HepG2 (cell line): ENCODE data around the gene EPS8L3. TPM values are rescaled to one million over a fixed set of nuclear protein-coding genes. Genes with fewer than 3 reads are reported as not detected.

Experiments used
- ATF2 ChIP-seq: sonication (generic); formaldehyde crosslinking; IDR thresholded peaks from 2 replicates; pipeline ENCODE4 v1.4.0; 2020; ENCODE audit warnings: missing genetic modification reagents
- BCLAF1 ChIP-seq: fragments of 450-650 bp; IDR thresholded peaks from 2 replicates; pipeline ENCODE4 v1.6.1; 2017; ENCODE audit warnings: mild to moderate bottlenecking
- GABPB1 ChIP-seq: IDR thresholded peaks from 2 replicates; pipeline ENCODE4 v1.6.1; 2016; ENCODE audit warnings: mild to moderate bottlenecking, missing genetic modification reagents, moderate library complexity, missing compliant biosample characterization
- HIC2 ChIP-seq: sonication (generic); formaldehyde crosslinking; IDR thresholded peaks from 2 replicates; pipeline ENCODE4 v1.9.0; 2022; ENCODE audit warnings: low read depth, missing genetic modification reagents
- HMG20B ChIP-seq: conservative IDR thresholded peaks from 2 replicates; pipeline ENCODE4 v1.6.1; 2016; ENCODE audit warnings: missing genetic modification reagents, missing compliant biosample characterization
- PRDM10 ChIP-seq: sonication (generic); formaldehyde crosslinking; IDR thresholded peaks from 2 replicates; pipeline ENCODE4 v1.4.0; 2020; ENCODE audit warnings: low read depth, missing genetic modification reagents
- RBM39 ChIP-seq: fragments of 200-400 bp; formaldehyde crosslinking; IDR thresholded peaks from one replicate; pipeline ENCODE4 v1.6.1; 2018; ENCODE audit warnings: antibody characterized with exemption, mild to moderate bottlenecking, low read depth, low read length; ENCODE audit not compliant: poor library complexity, severe bottlenecking
- YEATS4 ChIP-seq: sonication (generic); formaldehyde crosslinking; IDR thresholded peaks from 2 replicates; pipeline ENCODE4 v1.4.0; 2020; ENCODE audit warnings: missing genetic modification reagents, borderline replicate concordance
- ZFP90 ChIP-seq: sonication (generic); formaldehyde crosslinking; IDR thresholded peaks from 2 replicates; pipeline ENCODE4 v1.8.0; 2022; ENCODE audit warnings: missing genetic modification reagents, mild to moderate bottlenecking, inconsistent platforms, borderline replicate concordance
- ZFY ChIP-seq: sonication (generic); formaldehyde crosslinking; IDR thresholded peaks from 2 replicates; pipeline ENCODE4 v1.4.0; 2020; ENCODE audit warnings: missing genetic modification reagents
- ZNF75D ChIP-seq: sonication (generic); formaldehyde crosslinking; IDR thresholded peaks from 2 replicates; pipeline ENCODE4 v1.8.1; 2023; ENCODE audit warnings: missing genetic modification reagents, mild to moderate bottlenecking, borderline replicate concordance
- ZSCAN20 ChIP-seq: sonication (generic); formaldehyde crosslinking; IDR thresholded peaks from 2 replicates; pipeline ENCODE4 v1.4.0; 2020; ENCODE audit warnings: missing genetic modification reagents, mild to moderate bottlenecking, borderline replicate concordance
- polyA plus RNA-seq, 8 experiments: library from polyadenylated mRNA; depleted of rRNA in 3 of 8; stranded (reverse) in 7 of 8; unstranded in 1 of 8; fragments of >200 nt; fragmentation: Illumina TruSeq in 4 of 8; extraction: Trizol in 4 of 8; gene quantifications; 2 replicates each; pipeline versions ENCODE4 v1.2.1 to v1.2.3, GENCODE V29; 2011 to 2016; ENCODE audit warnings: low read depth in 4 of 8, missing spikeins in 1 of 8, mixed read lengths in 1 of 8; ENCODE audit not compliant: insufficient read depth in 1 of 8
- total RNA-seq, 5 experiments: library from RNA; depleted of rRNA; stranded (reverse); fragments of >200 nt; fragmentation: Illumina TruSeq; extraction: Trizol; gene quantifications; 2 replicates each; pipeline ENCODE4 v1.2.3, GENCODE V29; 2016; ENCODE audit warnings: low read depth in 1 of 5
- TF ChIP-seq, protein P1 (sequence below): sonication (generic); formaldehyde crosslinking; IDR thresholded peaks from 2 replicates; pipeline ENCODE4 v1.8.0; 2022; ENCODE audit warnings: mild to moderate bottlenecking, missing genetic modification reagents, borderline replicate concordance
- TF ChIP-seq, protein P2 (sequence below): sonication (generic); formaldehyde crosslinking; IDR thresholded peaks from 2 replicates; pipeline ENCODE4 v1.5.1; 2020; ENCODE audit warnings: mild to moderate bottlenecking, missing genetic modification reagents, moderate library complexity

The EPS8L3 gene
- total and polyA plus RNA-seq, 2 of the 13 experiments (the other 11 are each of a cell fraction or from before 2014, with no cell fraction given) = 18.2 to 106 TPM

- peak; percentile 60; the same call in 1 of the 2 replicates for TF ChIP-seq YEATS4
- TF ChIP-seq, protein P1, sequence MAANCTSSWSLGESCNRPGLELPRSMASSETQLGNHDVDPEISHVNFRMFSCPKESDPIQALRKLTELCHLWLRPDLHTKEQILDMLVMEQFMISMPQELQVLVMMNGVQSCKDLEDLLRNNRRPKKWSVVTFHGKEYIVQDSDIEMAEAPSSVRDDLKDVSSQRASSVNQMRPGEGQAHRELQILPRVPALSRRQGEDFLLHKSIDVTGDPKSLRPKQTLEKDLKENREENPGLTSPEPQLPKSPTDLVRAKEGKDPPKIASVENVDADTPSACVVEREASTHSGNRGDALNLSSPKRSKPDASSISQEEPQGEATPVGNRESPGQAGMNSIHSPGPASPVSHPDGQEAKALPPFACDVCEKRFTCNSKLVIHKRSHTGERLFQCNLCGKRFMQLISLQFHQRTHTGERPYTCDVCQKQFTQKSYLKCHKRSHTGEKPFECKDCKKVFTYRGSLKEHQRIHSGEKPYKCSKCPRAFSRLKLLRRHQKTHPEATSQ (CRISPR knock-in tag) = 0 out of 2 replicates have a peak, but pooled peaks have one; percentile 56
- peak; percentile 77; the same call in 1 of the 2 replicates for TF ChIP-seq ATF2 (CRISPR knock-in tag)
- TF ChIP-seq PRDM10 (CRISPR knock-in tag) = no peak
- no peak for TF ChIP-seq HMG20B (CRISPR knock-in tag)
- TF ChIP-seq ZNF75D (CRISPR knock-in tag) = no peak
- TF ChIP-seq ZSCAN20 (CRISPR knock-in tag) = no peak
- TF ChIP-seq ZFP90 (CRISPR knock-in tag) = 0 out of 2 replicates have a peak, but pooled peaks have one; percentile 46
- TF ChIP-seq RBM39 = no peak
- TF ChIP-seq ZFY (CRISPR knock-in tag) = peak; percentile 69
- TF ChIP-seq BCLAF1 = no peak
- TF ChIP-seq GABPB1 (CRISPR knock-in tag) = peak; percentile 59
- peak; percentile 56; the same call in 1 of the 2 replicates for TF ChIP-seq HIC2
- TF ChIP-seq, protein P2, sequence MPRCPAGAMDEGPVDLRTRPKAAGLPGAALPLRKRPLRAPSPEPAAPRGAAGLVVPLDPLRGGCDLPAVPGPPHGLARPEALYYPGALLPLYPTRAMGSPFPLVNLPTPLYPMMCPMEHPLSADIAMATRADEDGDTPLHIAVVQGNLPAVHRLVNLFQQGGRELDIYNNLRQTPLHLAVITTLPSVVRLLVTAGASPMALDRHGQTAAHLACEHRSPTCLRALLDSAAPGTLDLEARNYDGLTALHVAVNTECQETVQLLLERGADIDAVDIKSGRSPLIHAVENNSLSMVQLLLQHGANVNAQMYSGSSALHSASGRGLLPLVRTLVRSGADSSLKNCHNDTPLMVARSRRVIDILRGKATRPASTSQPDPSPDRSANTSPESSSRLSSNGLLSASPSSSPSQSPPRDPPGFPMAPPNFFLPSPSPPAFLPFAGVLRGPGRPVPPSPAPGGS (CRISPR knock-in tag) = no peak
Observed at GRCh38 chr1:109763646-109764415, at the start of gene EPS8L3 (continued).
